Measurements from ENCODE around the gene PTPRC. TPM values are rescaled to one million over a fixed set of nuclear protein-coding genes. Genes with fewer than 3 reads are reported as not detected.

The PTPRC gene
- total and polyA plus RNA-seq, 5 experiments from 2014 or later: 906 to 1,253 (median 980) TPM

DNA sequence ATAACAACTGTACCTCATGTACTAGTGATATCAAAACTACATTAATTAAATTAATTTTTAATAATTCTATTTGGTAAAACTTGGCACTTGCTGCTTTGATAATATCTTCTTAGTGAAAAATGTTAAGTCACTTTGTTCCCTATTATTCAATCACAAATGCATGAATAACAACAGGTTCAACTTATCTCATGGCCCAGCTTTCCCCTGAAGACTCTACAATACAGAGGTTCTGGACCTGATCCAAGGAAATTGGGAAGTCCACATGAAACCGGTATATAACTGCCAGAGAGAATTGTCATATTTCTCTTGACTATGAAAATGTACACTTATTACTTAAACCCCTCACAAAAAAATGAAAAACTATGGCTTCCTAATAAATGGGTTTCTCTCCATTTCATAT lies 33.9 kb upstream of the PTPRC start:
- no peaks in the 10 kb centered on the region for H3K27me3 Mint-ChIP-seq
- ATAC-seq: no peak
- DNase-seq: no peak
- POLR2A ChIA-PET: interaction anchor here (8.3 kb wide), 1 partner anchor 16 kb away, joined by 59 read pairs; no protein-coding TSS in a partner anchor
- peaks cover 0 to 21% (median 5%) of the 10 kb centered on the region in 9 donors for H3K9me3 Mint-ChIP-seq
- H3K4me3 Mint-ChIP-seq: peak overlapping the region in 3 of 10 donors; percentile 2 to 56 (median 7)
- H3K4me1 Mint-ChIP-seq: peaks cover 33 to 79% (median 67%) of the 10 kb centered on the region in 4 donors
- peak overlapping the region in 6 of 10 donors; percentile 74 to 89 (median 83) for H3K27ac Mint-ChIP-seq
- H3K36me3 Mint-ChIP-seq: peaks cover 0 to 12% (median 8%) of the 10 kb centered on the region in 3 donors

DNA sequence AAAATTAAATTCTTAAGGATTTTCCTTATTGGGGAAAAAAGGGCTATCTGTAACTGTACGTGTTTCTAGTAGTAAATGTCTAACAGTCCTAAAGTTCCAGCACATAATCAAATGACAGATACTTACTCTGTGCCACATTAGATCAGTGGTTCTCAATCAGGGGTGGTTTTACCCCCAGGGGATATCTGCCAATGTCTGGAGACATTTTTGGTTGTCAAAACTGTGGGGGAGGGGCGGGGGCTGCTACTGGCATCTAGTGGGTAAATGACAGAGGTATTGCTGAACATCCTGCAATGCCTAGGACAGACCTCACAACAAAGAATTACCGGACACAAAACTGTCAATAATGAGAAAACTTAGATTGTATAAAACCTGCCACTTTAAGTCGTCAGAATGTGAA lies 33.4 kb upstream of the PTPRC start:
- peak; percentile 31 to 39 for ATAC-seq
- Mint-ChIP-seq H3K27ac (peak overlapping the region in 9 of 10 donors; percentile 62 to 89 (median 80)), H3K4me3 (peak overlapping the region in 4 of 10 donors; percentile 2 to 56 (median 4)), H3K9me3 (peaks cover 0 to 17% (median 5%) of the 10 kb centered on the region in 9 donors), H3K4me1 (peaks cover 30 to 77% (median 64%) of the 10 kb centered on the region in 4 donors), H3K27me3 (no peaks in the 10 kb centered on the region), H3K36me3 (peaks cover 0 to 9% (median 8%) of the 10 kb centered on the region in 3 donors)
- DNase-seq: peak in 2 of 10 donors; percentile 27 to 78
- POLR2A ChIA-PET: interaction anchor here (0.8 to 8.3 kb wide), 5 partner anchors 9 to 41 kb away, joined by 3 to 59 read pairs (median 3); no protein-coding TSS in a partner anchor

DNA sequence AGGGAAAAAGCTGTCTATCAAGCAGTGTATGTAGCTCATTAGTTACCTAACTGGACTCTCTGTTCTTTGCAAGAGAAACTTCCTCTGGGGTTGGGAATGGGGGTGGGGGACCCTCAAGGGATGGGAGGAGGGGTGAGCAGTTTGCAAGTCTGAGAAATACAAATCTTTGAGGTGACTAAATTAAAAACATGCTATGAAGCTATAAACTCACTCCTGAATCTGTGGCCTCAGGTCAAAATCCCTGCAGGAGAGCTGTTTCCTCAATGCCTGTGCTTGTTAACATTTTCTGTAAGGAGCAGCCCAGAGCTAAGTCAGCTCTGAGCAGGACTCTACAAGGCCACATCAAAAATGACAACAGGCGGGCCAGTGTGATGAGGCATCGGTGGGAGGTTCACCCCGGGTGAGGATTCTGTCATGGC lies 32.8 kb upstream of the PTPRC start:
- Mint-ChIP-seq H3K4me1 (peaks cover 35 to 77% (median 64%) of the 10 kb centered on the region in 4 donors), H3K9me3 (peaks cover 0 to 17% (median 2%) of the 10 kb centered on the region in 9 donors), H3K27ac (peak overlapping the region in 9 of 10 donors; percentile 63 to 89 (median 81)), H3K27me3 (no peaks in the 10 kb centered on the region), H3K4me3 (peak overlapping the region in 6 of 10 donors; percentile 6 to 60 (median 40)), H3K36me3 (peaks cover 0 to 6% (median 5%) of the 10 kb centered on the region in 3 donors)
- POLR2A ChIA-PET: interaction anchor here (0.8 to 8.3 kb wide), 8 partner anchors 9 to 83 kb away, joined by 3 to 59 read pairs (median 3); partner anchors contain the start of gene PTPRC
- DNase-seq (no peak), ATAC-seq (peak; percentile 37 to 39)

DNA sequence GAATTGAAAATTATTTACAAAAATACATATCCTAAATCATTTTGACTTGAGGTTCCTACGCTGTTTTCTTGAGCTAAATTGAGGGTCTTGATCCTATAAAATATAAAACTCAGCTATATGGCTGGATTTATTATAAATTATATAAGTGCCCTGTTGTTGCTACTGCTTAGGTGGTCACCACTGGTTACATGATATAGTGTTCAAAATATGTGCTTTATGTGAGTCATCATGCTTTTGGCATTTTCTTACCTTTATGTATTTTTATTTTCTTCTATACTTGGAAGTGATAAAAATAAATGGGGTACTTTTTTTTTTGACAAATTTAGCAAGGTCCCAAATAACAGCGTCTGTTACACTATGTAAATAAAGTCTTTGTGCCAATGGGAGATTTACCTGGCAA lies 31.1 kb upstream of the PTPRC start:
- peak overlapping the region in 5 of 10 donors; percentile 37 to 97 (median 52) for H3K27ac Mint-ChIP-seq

DNA sequence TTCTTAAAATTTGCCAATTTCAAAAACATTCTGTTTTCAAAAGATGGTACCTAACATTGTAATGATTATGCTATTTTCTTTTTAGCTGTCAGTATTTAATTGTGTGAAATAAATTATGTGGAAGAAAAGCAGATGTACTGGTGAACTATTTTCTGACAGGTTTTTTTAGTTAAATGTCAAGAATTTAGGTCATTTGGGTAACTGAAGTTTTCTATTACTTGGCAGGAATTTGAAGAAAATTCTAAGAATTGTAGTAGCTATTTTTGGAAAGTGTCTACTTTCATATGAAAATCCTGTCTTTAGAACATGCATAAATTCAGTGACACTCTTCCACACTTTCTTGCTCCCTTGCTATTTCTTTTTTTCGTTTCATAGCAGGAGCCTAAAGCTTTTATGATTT lies 28.5 kb upstream of the PTPRC start:
- Mint-ChIP-seq H3K9me3 (peaks cover 0 to 9% (median 0%) of the 10 kb centered on the region in 9 donors), H3K4me3 (peak overlapping the region; percentile 2 to 83 (median 42)), H3K36me3 (no peaks in the 10 kb centered on the region), H3K27ac (peak overlapping the region; percentile 90 to 100 (median 97)), H3K4me1 (peaks cover 42 to 82% (median 70%) of the 10 kb centered on the region in 4 donors), H3K27me3 (no peaks in the 10 kb centered on the region)
- ATAC-seq (no peak), DNase-seq (no peak)
- POLR2A ChIA-PET: interaction anchor here (0.7 to 8.3 kb wide), 12 partner anchors 9 to 72 kb away, joined by 3 to 59 read pairs (median 4); no protein-coding TSS in a partner anchor

More for the DNA sequence above, 31.1 kb upstream of the PTPRC start:
- POLR2A ChIA-PET: interaction anchor here (0.8 to 8.3 kb wide), 3 partner anchors 9 to 82 kb away, joined by 3 to 59 read pairs (median 20); no protein-coding TSS in a partner anchor
- DNase-seq (no peak), ATAC-seq (no peak)
- Mint-ChIP-seq H3K36me3 (no peaks in the 10 kb centered on the region), H3K4me3 (no peak overlapping the region), H3K4me1 (peaks cover 35 to 76% (median 64%) of the 10 kb centered on the region in 4 donors), H3K27me3 (no peaks in the 10 kb centered on the region), H3K9me3 (peaks cover 0 to 9% (median 0%) of the 10 kb centered on the region in 9 donors)

DNA sequence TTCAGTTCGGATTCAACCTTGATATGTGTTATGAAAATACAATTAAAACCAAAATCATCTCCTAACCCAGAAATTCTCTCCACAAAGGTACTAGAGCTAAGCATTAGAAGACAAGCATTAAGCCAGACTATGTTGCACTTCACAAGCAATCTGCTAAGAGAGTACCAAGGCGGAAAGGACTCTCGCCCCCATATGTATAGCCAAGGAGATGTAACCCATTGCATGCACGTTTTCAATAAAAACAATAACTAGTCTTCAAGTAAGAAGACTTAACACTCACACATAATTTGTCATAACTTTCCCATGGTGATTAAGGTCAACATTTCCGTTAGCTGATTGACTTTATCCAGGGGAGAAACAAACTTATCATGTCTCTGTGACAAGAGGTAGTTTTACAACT lies 27.6 kb upstream of the PTPRC start:
- peak overlapping the region; percentile 90 to 100 (median 97) for H3K27ac Mint-ChIP-seq
- H3K9me3 Mint-ChIP-seq: peaks cover 0 to 9% (median 0%) of the 10 kb centered on the region in 9 donors
- peak overlapping the region in 9 of 10 donors; percentile 2 to 83 (median 55) for H3K4me3 Mint-ChIP-seq
- no peaks in the 10 kb centered on the region for H3K36me3 Mint-ChIP-seq
- DNase-seq (no peak), ATAC-seq (no peak)
- POLR2A ChIA-PET: interaction anchor here (0.6 to 8.3 kb wide), 14 partner anchors 10 to 104 kb away, joined by 3 to 59 read pairs (median 4); partner anchors contain the start of gene PTPRC
- peaks cover 42 to 82% (median 71%) of the 10 kb centered on the region in 4 donors for H3K4me1 Mint-ChIP-seq
- no peaks in the 10 kb centered on the region for H3K27me3 Mint-ChIP-seq

DNA sequence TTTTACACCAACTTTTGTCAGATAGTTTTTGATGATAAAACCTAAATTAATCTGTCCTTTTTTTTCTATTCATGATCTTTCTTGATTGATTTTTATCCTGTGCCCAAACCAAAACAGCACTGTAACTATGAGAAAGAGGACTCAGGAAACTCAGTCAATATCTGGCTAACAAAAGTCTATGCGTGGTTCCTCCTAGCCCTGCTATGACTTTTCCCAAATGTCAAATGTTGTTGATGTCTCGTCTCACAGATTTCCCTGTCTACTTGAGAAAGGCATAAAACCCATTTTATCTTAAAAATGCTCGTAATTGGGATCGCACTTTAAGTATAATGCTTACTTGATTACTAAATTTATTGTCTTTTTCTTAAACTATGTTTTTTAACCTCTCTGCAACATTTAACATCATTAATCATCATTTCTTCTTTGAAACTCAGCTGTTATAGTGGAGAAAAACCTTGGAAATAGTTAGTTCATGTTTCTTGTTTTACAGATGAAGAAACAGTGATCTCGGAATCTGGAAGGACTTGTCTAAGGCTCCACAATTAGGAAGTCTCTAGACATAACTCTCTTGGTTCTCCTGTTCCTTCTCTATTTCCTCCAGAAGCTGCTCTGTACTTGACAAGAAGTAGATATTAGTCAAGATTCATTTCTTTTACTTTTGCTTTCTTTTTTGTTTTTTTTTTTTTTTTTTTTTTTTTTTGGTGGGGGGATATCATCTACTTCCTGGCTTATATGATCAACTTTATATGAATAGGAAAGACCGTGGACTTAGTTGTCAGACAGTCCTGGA lies 26.2 kb upstream of the PTPRC start:
- H3K4me3 Mint-ChIP-seq: peak overlapping the region; percentile 60 to 92 (median 82)
- H3K36me3 Mint-ChIP-seq: no peaks in the 10 kb centered on the region
- H3K9me3 Mint-ChIP-seq: peaks cover 0 to 9% (median 0%) of the 10 kb centered on the region in 9 donors
- POLR2A ChIA-PET: interaction anchor here (0.7 to 1.4 kb wide), 7 partner anchors 9 to 86 kb away, joined by 3 to 10 read pairs (median 5); no protein-coding TSS in a partner anchor
- ATAC-seq (peak; percentile 42 to 47), DNase-seq (peak in 3 of 10 donors; percentile 36 to 50 (median 41))
- no peaks in the 10 kb centered on the region for H3K27me3 Mint-ChIP-seq
- peaks cover 41 to 84% (median 70%) of the 10 kb centered on the region in 4 donors for H3K4me1 Mint-ChIP-seq
- peak overlapping the region; percentile 97 to 100 (median 97) for H3K27ac Mint-ChIP-seq

DNA sequence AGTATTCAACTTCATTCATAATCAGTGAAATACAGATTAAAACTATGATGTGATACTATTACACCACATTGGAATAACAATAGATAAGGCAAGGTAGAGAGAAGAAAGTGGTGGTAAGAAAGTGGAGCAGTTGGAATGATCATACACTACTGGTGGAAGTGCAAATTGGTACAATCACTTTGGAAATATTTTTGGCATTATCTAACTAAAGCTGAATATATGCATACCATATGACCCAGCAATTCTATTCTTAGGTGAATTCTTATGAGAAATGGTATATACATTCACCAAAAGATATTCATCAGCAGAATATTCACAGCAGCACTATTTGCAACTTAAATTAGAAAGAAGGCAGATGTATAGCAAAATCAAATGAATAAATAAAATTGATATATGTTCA lies 21.4 kb upstream of the PTPRC start:
- peak overlapping the region in 7 of 10 donors; percentile 29 to 98 (median 77) for H3K27ac Mint-ChIP-seq
- POLR2A ChIA-PET: interaction anchor here (0.7 to 1.1 kb wide), 4 partner anchors 22 to 83 kb away, joined by 3 to 4 read pairs (median 3); partner anchors contain the start of gene PTPRC
- no peaks in the 10 kb centered on the region for H3K27me3 Mint-ChIP-seq
- ATAC-seq: no peak
- H3K4me3 Mint-ChIP-seq: no peak overlapping the region
- H3K4me1 Mint-ChIP-seq: peaks cover 42 to 97% (median 80%) of the 10 kb centered on the region in 4 donors
- DNase-seq: no peak
- no peaks in the 10 kb centered on the region for H3K36me3 Mint-ChIP-seq
- H3K9me3 Mint-ChIP-seq: no peaks in the 10 kb centered on the region

DNA sequence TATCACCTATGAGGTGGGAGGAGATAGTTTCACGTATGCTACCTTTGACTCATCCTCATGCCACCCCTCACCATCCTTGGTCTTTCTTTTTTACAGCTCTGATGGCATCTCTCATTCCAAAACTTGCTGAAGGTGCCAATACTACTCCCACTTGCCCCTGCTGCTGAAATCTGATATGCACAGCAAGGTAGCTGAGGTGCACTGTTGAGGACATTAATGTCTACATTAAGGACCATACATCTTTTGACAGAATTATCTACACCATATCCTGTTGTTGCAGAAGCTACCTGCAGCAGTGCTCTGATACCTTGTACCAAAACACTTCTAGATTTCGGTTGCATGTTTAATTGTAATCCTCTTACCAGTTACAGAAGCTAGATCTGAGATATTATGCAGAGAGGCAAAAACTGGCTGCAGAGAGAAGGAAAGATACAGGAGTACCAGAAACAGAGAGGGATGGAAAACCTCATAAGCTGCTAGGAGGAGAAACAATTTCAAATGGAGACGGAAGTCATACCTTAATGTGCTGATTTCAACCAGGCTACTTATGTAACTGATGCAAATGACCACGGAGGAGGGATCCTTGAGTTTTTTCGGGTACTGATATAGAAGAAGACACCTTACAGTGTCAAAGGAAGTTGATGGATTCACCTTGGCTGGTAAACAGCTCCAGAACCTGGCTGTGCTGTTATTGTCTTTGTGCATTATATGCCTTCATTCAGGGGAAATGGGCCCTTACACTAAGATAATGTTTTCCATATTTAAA lies 19.3 kb upstream of the PTPRC start:
- peak in 2 of 10 donors; percentile 51 to 62 for DNase-seq

DNA sequence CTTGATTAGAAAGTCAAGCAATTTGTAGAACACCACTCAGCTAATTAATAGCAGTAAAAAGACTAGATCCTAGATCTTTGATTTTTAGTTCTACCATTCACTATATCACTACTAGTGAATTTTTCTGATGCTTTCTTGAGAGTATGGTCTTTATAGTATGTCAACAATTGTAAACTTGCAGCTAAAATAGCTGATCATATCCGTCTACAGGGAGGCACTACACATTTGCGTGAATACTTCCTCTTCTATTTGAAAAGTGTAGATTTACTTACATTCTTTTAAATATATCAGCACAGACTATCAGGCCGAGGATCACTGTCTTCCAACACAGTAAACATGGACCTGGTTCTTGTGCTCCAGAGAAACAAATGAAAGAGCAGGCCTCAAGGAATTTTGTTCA lies 18.6 kb upstream of the PTPRC start:
- DNase-seq (no peak), ATAC-seq (no peak)
- H3K27me3 Mint-ChIP-seq: no peaks in the 10 kb centered on the region
- peak overlapping the region; percentile 91 to 98 (median 96) for H3K27ac Mint-ChIP-seq
- POLR2A ChIA-PET: interaction anchor here (0.6 to 7.3 kb wide), 30 partner anchors 12 to 100 kb away, joined by 3 to 178 read pairs (median 8); partner anchors contain the start of genes ATP6V1G3 and PTPRC
- H3K4me1 Mint-ChIP-seq: peaks cover 40 to 96% (median 81%) of the 10 kb centered on the region in 4 donors
- no peaks in the 10 kb centered on the region for H3K9me3 Mint-ChIP-seq
- H3K36me3 Mint-ChIP-seq: no peaks in the 10 kb centered on the region
- peak overlapping the region; percentile 76 to 94 (median 82) for H3K4me3 Mint-ChIP-seq

More for the DNA sequence above, 19.3 kb upstream of the PTPRC start:
- peaks cover 41 to 96% (median 80%) of the 10 kb centered on the region in 4 donors for H3K4me1 Mint-ChIP-seq
- POLR2A ChIA-PET: interaction anchor here (0.6 to 7.3 kb wide), 21 partner anchors 12 to 100 kb away, joined by 3 to 178 read pairs (median 7); partner anchors contain the start of genes ATP6V1G3 and PTPRC
- peak overlapping the region; percentile 68 to 94 (median 78) for H3K4me3 Mint-ChIP-seq
- no peaks in the 10 kb centered on the region for H3K36me3 Mint-ChIP-seq
- H3K27ac Mint-ChIP-seq: peak overlapping the region; percentile 89 to 98 (median 96)
- peak; percentile 13 to 29 for ATAC-seq
- no peaks in the 10 kb centered on the region for H3K9me3 Mint-ChIP-seq
- H3K27me3 Mint-ChIP-seq: no peaks in the 10 kb centered on the region

Data from naive thymus-derived CD8-positive, alpha-beta T cell (primary cell).